Limb (tissue), 2 donors: Measurements from ENCODE around the gene KIF26B.
"Not testable (repeated sequence)": the region's sequence is repeated elsewhere in the genome, so short reads cannot be mapped to it uniquely, and the experiment has no call there.

Experiments used
- DNase-seq, 2 donors: peaks; one replicate each; pipeline ENCODE4 v3.0.0-alpha.2; 2016; ENCODE audit errors: extremely low spot score in 2 of 2

Gene KIF26B

GRCh38 chr1:245622332-245623014 is 467.7 kb downstream of the KIF26B start:
- DNase-seq, result no peak

- DNase-seq, result no peak
These were observed 486.6 kb downstream of the KIF26B start for GRCh38 chr1:245641384-245641783.

- DNase-seq, result no peak
These were observed 490.6 kb downstream of the KIF26B start for GRCh38 chr1:245645406-245645805.

- DNase-seq, result no peak
These were observed 491.1 kb downstream of the KIF26B start for GRCh38 chr1:245645894-245646293.

- DNase-seq, result no peak
These were observed 494.2 kb downstream of the KIF26B start for GRCh38 chr1:245648749-245649522.

- DNase-seq, result no peak
These were observed 494.9 kb downstream of the KIF26B start for GRCh38 chr1:245649666-245650065.

- no peak for DNase-seq
These were observed 495.7 kb downstream of the KIF26B start for GRCh38 chr1:245650441-245650960.

- no peak for DNase-seq
These were observed 496.3 kb downstream of the KIF26B start for GRCh38 chr1:245651093-245651492.

- DNase-seq, result no peak
These were observed 497.3 kb downstream of the KIF26B start for GRCh38 chr1:245652116-245652515.

GRCh38 chr1:245652660-245653427 is 498.1 kb downstream of the KIF26B start:
- no peak for DNase-seq

- DNase-seq, result no peak
These were observed 499.8 kb downstream of the KIF26B start for GRCh38 chr1:245654460-245655050.

GRCh38 chr1:245656189-245656717 is 501.5 kb downstream of the KIF26B start:
- DNase-seq, result no peak

GRCh38 chr1:245657371-245657770 is 502.6 kb downstream of the KIF26B start:
- DNase-seq, result no peak

GRCh38 chr1:245663373-245663772 is 508.6 kb downstream of the KIF26B start:
- no peak for DNase-seq

GRCh38 chr1:245663841-245664240 is 509.1 kb downstream of the KIF26B start:
- DNase-seq, result no peak

- DNase-seq, result no peak
These were observed 511.6 kb downstream of the KIF26B start for GRCh38 chr1:245666412-245666811.

GRCh38 chr1:245671349-245671748 is 516.6 kb downstream of the KIF26B start:
- DNase-seq, result no peak

- DNase-seq, result no peak
These were observed 517.4 kb downstream of the KIF26B start for GRCh38 chr1:245671966-245672767.

GRCh38 chr1:245672836-245673656 is 518.3 kb downstream of the KIF26B start:
- not testable (repeated sequence) for DNase-seq
